Measurements from ENCODE around the gene RAB3GAP1. TPM values are rescaled to one million over a fixed set of nuclear protein-coding genes. Genes with fewer than 3 reads are reported as not detected.

The RAB3GAP1 gene
- total RNA-seq, 4 donors from 2014 or later = 59.3 to 66.9 (median 63.6) TPM

GRCh38 chr2:135219226-135219625 is 167.1 kb downstream of the RAB3GAP1 start:
- no peak overlapping the region for H3K4me3 ChIP-seq
- H3K36me3 ChIP-seq = no peaks in the 10 kb centered on the region
- no peak for TF ChIP-seq CTCF (IDR thresholded peaks at IDR 0.05)
- TF ChIP-seq EP300 (IDR thresholded peaks at IDR 0.05) = no peak
- no peak for TF ChIP-seq POLR2AphosphoS5 (IDR thresholded peaks at IDR 0.05)
- no peak for TF ChIP-seq POLR2A (IDR thresholded peaks at IDR 0.05; ENCODE audit: low read depth)
- no peak for DNase-seq (ENCODE audit: extremely low spot score)
- H3K9me3 ChIP-seq = no peaks in the 10 kb centered on the region
- intact Hi-C loops (cut with DNase I) = no loop called here
- no peak overlapping the region for H3K27ac ChIP-seq (replicated peaks in 1 of 4)
- H3K4me1 ChIP-seq = no peaks in the 10 kb centered on the region
- 93% methylated on average over 1 of the region's 1 CpG for WGBS
- H3K27me3 ChIP-seq = no peaks in the 10 kb centered on the region

Small RNA genes within 50 kb of the gene (small RNA-seq; reads per million reads assigned to genes)
- gene SNORA40B = 0 to 1.0 (median 0.56) reads per million in 3 donors

Other genes with a start within 250 kb of the RAB3GAP1 start
- gene ACMSD, start 213.7 kb upstream of the RAB3GAP1 start, total RNA-seq = not detected
- gene CCNT2, start 133.5 kb upstream of the RAB3GAP1 start, total RNA-seq = 10 to 100 TPM; 16.1 to 29.1 (median 20.5) TPM
- not detected for gene MAP3K19, start 4.8 kb upstream of the RAB3GAP1 start, total RNA-seq

All from esophagus muscularis mucosa (tissue), 4 donors.